Amniotic epithelial cell (primary cell): ENCODE measurements around the gene MIF.
A peak's percentile ranks its signal among the peaks of the same experiment; 100 is the strongest.
"Not testable (repeated sequence)": the region's sequence is repeated elsewhere in the genome, so short reads cannot be mapped to it uniquely, and the experiment has no call there.

ENCODE experiments used
- DNase-seq: peaks from one replicate; pipeline ENCODE4 v3.0.0-alpha.2; 2010; ENCODE audit warnings: low read depth

Gene MIF

DNA sequence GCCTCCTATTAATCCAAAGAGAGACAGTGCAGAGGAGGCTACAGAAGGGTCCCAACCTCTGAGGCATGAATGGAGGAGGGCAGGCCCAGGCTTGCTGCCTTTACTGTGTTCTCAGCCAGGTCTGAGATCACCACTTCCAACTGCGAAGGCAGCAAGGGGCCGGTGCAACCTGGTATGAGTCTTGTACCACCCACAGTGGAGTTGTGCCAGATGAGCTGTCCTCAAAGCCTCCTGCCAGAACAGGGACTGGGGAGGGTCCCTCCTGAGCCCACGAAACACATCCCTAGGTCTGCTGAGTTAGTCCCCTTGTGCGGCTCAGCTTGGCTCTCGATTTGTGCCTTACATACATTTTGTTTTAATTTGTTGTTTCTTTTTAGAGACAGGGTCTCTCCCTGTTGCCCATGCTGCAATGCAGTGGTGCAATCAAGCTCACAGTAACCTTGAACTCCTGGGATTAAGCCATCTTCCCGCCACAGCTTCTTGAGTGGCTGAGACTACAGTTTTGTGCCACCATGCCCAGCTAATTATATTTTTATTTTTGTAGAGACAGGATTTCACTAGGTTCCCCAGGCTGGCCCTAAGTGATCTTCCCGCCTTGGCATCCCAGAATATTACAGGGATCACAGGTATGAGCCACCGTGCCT is 9.3 kb downstream of the MIF start:
- DNase-seq, result peak; percentile 31

DNA sequence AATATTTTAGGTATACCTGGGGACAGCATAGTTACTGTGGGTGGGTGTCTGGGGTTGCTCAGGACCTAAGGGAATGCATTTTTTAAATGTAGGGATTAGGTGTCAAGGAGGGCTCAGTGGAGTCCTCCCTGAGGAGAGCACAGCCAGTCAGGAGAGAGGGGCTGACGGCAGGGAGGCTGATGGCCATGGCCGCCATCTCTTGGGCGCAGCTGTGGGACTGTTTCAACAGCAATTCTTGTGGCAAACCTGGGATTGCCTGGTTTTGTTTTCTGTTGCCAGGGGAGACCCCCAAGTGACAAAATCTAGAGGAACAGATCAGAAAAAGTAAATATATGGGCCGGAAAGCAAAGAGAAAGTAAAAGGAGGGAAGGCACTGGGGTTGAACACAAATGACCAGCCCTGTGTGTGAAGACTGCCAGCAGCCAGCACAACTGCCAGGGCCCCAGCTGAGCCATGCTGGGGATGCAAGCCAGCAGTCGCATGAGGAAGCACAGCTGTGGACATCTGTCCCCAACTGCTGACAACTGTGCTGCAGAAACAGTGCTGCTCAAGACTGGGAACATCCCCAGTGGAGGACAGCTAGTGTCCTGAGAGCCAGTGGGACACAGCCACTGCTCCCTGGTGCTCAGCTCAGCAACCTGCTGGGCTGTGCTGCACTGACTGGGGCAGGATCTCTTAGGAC is 10.5 kb downstream of the MIF start:
- no peak for DNase-seq

- DNase-seq, result no peak
These were observed 12.5 kb downstream of the MIF start for GRCh38 chr22:23906641-23907040.

DNA sequence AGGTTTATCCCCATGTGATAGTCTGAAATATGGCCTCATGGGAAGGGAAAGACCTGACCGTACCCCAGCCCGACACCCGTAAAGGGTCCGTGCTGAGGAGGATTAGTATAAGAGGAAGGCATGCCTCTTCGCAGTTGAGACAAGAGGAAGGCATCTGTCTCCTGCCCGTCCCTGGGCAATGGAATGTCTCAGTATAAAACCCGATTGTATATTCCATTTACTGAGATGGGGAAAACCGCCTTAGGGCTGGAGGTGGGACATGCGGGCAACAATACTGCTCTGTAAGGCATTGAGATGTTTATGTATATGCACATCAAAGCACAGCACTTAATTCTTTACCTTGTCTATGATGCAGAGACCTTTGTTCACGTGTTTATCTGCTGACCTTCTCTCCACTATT is 13.2 kb downstream of the MIF start:
- DNase-seq, result not testable (repeated sequence)

- no peak for DNase-seq
These were observed 14.5 kb downstream of the MIF start for GRCh38 chr22:23908587-23909205.

DNA sequence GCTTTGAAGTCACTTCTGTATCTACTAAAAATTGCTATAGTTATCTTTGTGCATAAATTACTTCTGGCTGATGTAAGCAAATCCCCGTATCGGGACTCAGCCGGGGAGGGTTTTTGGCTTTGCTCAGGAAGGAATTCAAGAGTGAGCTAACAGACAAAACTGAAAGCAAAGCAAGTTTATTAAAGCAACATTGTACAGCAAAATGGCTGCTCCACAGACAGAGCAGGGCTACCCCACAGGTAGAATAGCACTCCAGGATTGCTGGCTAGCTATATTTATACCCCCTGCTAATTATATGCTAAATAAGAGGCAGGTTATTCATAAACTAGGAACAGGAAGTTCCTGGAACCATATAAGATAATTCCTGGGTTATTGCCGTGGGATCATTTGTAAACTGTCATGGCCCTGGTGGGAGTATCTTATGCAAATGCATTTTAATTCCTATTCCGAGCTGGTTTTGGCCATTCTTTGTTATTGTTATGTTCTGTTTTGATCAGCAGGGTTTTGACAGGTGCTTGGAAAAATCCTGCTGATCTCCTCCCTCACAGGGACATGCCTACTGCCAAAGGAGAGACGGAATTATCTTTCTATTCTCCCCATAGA is 15.2 kb downstream of the MIF start:
- no peak for DNase-seq

GRCh38 chr22:23910496-23911190 is 16.5 kb downstream of the MIF start:
- no peak for DNase-seq

DNA sequence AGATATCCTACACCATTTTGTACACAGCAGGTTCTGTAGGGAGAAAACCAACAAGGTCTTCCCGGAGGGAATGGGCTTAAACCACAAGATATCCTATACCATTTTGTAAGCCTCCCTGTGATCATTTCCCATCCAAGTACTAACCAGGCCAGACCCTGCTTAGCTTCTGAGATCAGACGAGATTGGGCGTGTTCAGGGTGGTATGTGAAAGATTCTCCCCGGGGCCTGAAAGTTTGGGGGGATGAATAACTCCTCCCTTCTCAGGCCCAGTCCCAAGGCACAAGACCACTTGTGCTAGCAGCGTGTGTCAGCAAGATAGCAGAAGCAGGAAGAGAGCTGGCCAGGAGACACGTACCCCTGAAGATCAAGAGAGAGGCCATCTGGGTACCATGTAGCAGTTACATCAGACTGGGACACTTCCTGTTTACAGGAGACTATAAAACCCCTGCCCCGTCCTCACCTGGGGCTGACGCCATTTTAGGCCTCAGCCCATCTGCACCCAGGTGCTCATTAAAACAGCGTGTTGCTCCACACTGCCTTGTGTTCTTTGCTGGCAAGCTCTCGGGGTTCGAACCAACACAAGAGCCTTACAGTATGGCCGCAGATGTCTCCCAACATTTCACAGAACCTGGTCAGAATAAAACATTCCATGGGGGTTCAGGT is 17.3 kb downstream of the MIF start:
- DNase-seq, result no peak

- no peak for DNase-seq
These were observed 18.2 kb downstream of the MIF start for GRCh38 chr22:23912293-23912903.

- no peak for DNase-seq
These were observed 19.1 kb downstream of the MIF start for GRCh38 chr22:23913306-23913660.

- peak; percentile 99 for DNase-seq
These were observed 19.6 kb downstream of the MIF start for GRCh38 chr22:23913661-23914353.

- no peak for DNase-seq
These were observed 21.1 kb downstream of the MIF start for GRCh38 chr22:23915290-23915689.

DNA sequence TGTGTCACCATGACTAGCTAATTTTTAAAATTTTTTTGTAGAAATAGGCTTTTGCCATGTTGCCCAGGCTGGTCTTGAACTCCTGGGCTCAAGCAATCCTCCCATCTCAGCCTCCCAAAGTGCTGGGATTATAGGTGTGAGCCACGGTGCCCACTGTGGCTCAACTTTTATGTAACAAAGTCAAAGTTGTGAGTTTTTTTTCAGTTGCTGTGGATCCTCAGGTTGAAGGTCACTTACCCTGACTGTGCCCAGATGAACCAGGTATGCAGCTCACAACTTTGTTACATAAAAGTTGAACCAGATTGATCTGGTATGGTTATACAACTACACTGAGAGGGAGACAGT is 26.1 kb downstream of the MIF start:
- not testable (repeated sequence) for DNase-seq

DNA sequence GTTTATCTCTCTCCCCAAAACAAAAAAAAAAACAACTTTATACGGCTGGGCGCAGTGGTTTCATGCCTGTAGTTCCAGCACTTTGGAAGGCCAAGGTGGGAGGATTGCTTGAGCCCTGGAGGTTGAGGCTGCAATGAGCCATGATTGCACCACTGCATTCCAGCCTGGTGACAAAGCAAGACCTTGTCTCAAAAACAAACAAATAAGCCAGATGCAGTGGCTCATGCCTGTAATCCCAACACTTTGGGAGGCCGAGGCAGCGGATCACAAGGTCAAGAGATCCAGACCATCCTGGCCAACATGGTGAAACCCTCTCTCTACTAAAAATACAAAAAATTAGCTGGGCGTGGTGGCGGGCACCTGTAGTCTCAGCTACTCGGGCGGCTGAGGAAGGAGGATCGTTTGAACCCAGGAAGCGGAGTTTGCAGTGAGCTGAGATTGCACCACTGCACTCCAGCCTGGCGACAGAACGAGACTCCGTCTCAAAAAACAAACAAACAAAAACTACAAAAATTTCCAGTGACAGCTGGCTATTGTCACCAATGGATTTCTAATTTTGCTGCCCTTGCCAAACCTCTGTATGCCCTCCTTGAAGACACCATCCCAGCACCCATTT is 27.5 kb downstream of the MIF start:
- DNase-seq, result peak; percentile 85

DNA sequence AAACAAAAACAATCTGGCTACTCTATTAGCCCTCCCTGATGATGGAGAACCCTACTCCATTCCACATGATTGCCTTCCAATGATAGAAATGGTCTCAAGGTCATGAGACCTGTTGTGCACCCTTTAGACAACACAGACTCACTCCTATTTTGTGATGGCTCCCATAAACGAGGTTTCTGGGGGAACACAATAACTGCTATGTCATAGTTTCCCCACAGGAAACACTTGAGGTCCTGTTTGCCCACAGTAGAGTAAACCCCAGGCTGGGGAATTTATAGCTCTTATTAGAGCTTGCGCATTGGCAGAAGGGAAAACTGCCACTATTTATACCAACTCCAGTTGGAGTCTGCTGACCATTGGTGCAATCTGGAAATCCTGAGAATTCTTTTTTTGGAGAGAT is 28.7 kb downstream of the MIF start:
- no peak for DNase-seq

DNA sequence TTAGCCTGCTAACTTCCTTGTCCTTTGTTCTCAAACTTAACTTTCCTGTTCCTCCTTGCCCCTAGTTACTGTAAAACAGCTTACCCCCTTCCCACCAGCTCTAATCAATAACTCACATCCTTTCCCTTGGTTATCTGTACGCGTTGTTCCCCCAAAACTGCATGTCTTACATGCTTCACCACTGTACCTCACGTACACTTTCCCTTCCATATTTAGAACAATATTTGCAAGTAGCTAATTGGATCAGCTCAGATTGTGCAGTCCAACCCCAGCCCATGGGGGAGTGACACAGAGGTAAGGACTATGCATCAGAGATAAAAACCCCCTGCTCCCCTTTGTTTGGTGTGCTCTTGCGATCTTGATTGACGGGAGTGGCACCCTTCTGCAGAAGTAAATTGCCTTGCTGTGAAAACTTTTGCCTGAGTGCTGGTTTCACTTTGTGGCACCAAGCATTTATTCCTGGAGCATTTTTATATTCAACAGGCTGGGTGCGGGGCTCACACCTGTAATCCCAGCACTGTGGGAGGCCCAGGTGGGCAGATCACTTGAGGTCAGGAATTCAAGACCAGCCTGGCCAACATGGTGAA is 30.9 kb downstream of the MIF start:
- DNase-seq, result no peak

GRCh38 chr22:23926561-23926960 is 32.4 kb downstream of the MIF start:
- DNase-seq, result no peak

DNA sequence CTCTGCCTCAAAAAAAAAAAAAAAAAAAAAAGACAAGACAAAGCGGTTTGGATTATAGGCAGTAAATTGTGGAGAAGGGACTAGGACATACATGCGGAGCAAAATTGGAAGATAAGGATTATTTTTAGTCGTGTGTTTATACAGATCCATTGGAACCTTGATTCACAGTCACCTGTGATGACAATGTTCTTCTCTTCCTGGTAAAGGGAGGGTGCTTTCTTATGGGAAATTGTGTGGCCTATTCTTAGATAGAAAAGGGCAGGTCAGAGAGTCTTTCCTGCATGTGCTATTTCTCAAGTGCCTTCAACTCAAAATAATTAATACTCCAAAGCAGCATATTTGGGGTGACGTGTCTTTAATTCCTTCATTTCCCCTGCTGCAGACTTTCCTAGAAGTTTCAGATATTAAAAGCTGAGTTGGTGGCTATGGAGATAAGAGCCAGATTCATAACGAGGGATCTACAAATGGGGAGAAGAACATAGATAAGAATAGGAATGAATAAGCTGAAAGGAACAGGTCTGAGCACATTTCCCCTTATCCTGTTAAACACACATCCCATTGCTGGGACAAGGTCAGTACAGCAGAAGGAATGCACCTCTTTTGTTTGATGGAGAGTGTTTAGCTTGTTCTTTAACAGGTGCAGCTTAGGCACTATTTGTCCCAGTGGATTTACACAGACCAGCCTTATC is 44.3 kb downstream of the MIF start:
- DNase-seq, result peak; percentile 41

GRCh38 chr22:23939017-23939357 is 44.8 kb downstream of the MIF start:
- no peak for DNase-seq

- DNase-seq, result not testable (repeated sequence)
These were observed 46.0 kb downstream of the MIF start for GRCh38 chr22:23940166-23940565.
